Measurements from ENCODE around the gene USF1.

Gene USF1

GRCh38 chr1:161013131-161013487 lies 32.7 kb downstream of the USF1 start:
- no peak overlapping the region for H3K4me3 ChIP-seq (ENCODE audit: low read depth, low read length)
- in situ Hi-C loops (cut with HindIII; ENCODE audit: low sequenced_read_pairs) = no loop called here
- DNase-seq (ENCODE audit: low read depth, low spot score) = no peak

GRCh38 chr1:161012420-161012819 lies 33.4 kb downstream of the USF1 start:
- in situ Hi-C loops (cut with HindIII; ENCODE audit: low sequenced_read_pairs) = no loop called here
- no peak for DNase-seq (ENCODE audit: low read depth, low spot score)
- TF ChIP-seq, protein P1, sequence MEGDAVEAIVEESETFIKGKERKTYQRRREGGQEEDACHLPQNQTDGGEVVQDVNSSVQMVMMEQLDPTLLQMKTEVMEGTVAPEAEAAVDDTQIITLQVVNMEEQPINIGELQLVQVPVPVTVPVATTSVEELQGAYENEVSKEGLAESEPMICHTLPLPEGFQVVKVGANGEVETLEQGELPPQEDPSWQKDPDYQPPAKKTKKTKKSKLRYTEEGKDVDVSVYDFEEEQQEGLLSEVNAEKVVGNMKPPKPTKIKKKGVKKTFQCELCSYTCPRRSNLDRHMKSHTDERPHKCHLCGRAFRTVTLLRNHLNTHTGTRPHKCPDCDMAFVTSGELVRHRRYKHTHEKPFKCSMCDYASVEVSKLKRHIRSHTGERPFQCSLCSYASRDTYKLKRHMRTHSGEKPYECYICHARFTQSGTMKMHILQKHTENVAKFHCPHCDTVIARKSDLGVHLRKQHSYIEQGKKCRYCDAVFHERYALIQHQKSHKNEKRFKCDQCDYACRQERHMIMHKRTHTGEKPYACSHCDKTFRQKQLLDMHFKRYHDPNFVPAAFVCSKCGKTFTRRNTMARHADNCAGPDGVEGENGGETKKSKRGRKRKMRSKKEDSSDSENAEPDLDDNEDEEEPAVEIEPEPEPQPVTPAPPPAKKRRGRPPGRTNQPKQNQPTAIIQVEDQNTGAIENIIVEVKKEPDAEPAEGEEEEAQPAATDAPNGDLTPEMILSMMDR (IDR thresholded peaks at IDR 0.05; ENCODE audit: low read depth, low read length) = no peak
- H3K4me3 ChIP-seq (ENCODE audit: low read depth, low read length) = no peak overlapping the region

More at GRCh38 chr1:161013131-161013487, 32.7 kb downstream of the USF1 start:
- TF ChIP-seq, protein P1 (IDR thresholded peaks at IDR 0.05; ENCODE audit: low read depth, low read length) = no peak

GRCh38 chr1:161009602-161010211 lies 36.1 kb downstream of the USF1 start:
- no peak for DNase-seq (ENCODE audit: low read depth, low spot score)
- TF ChIP-seq, protein P1 (IDR thresholded peaks at IDR 0.05; ENCODE audit: low read depth, low read length) = no peak
- in situ Hi-C loops (cut with HindIII; ENCODE audit: low sequenced_read_pairs) = no loop called here
- H3K4me3 ChIP-seq (ENCODE audit: low read depth, low read length) = no peak overlapping the region

- TF ChIP-seq, protein P1 (IDR thresholded peaks at IDR 0.05; ENCODE audit: low read depth, low read length) = no peak
These were observed 36.8 kb downstream of the USF1 start for GRCh38 chr1:161008869-161009510.

DNA sequence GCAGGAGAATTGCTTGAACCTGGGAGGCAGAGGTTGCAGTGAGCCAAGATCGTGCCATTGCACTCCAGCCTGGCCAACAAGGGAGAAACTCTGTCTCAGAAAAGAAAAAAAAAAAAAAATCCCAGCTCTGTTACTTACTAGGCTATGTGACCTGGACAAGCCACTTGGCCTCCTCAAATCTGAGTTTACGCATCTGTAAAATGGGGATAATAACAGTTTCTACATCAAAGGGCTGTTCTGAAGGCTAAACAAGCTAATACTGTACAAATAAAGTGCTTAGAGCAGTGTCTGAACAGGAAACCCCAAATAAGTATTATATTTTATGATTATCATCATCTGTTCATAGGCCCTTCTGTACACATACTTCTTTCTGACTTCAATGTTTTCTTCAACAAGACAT lies 38.4 kb downstream of the USF1 start:
- DNase-seq (ENCODE audit: low read depth, low spot score) = no peak
- H3K4me3 ChIP-seq (ENCODE audit: low read depth, low read length) = no peak overlapping the region
- TF ChIP-seq, protein P1 (IDR thresholded peaks at IDR 0.05; ENCODE audit: low read depth, low read length) = no peak
- in situ Hi-C loops (cut with HindIII; ENCODE audit: low sequenced_read_pairs) = no loop called here

More at GRCh38 chr1:161008869-161009510, 36.8 kb downstream of the USF1 start:
- in situ Hi-C loops (cut with HindIII; ENCODE audit: low sequenced_read_pairs) = no loop called here
- no peak for DNase-seq (ENCODE audit: low read depth, low spot score)
- H3K4me3 ChIP-seq (ENCODE audit: low read depth, low read length) = no peak overlapping the region

- in situ Hi-C loops (cut with HindIII; ENCODE audit: low sequenced_read_pairs) = no loop called here
- no peak overlapping the region for H3K4me3 ChIP-seq (ENCODE audit: low read depth, low read length)
- TF ChIP-seq, protein P1 (IDR thresholded peaks at IDR 0.05; ENCODE audit: low read depth, low read length) = no peak
- DNase-seq (ENCODE audit: low read depth, low spot score) = no peak
These were observed 39.2 kb downstream of the USF1 start for GRCh38 chr1:161006563-161006962.

All from astrocyte of the spinal cord (primary cell).